Smooth muscle cell (in vitro differentiated cells): ENCODE data around the gene JAKMIP1. TPM values are rescaled to one million over a fixed set of nuclear protein-coding genes. Genes with fewer than 3 reads are reported as not detected.

ENCODE experiments used
- DNase-seq: peaks from one replicate; lab custom pipeline; 2025; ENCODE audit not compliant: unreplicated experiment; lab: John Stamatoyannopoulos, UW
- H2AFZ ChIP-seq: fragments of 200-600 bp; sonication (generic); 2 replicates; pipeline ENCODE4 v1.6.0; 2016; ENCODE audit warnings: antibody characterized with exemption, low read depth, mild to moderate bottlenecking
- H3F3A ChIP-seq: fragments of 200-600 bp; sonication (generic); 2 replicates; pipeline ENCODE4 v1.6.0; 2017; ENCODE audit warnings: antibody characterized with exemption, low read depth
- H3K27ac ChIP-seq: fragments of 200-600 bp; sonication (generic); 2 replicates; pipeline ENCODE4 v1.5.1; 2016; ENCODE audit warnings: low read depth, mild to moderate bottlenecking
- H3K27me3 ChIP-seq: fragments of 200-600 bp; sonication (generic); 2 replicates; pipeline ENCODE4 v1.6.1; 2016; ENCODE audit warnings: low read depth, mild to moderate bottlenecking
- H3K36me3 ChIP-seq: fragments of 200-600 bp; sonication (generic); 2 replicates; pipeline ENCODE4 v1.5.1; 2016; ENCODE audit warnings: low read depth
- H3K4me1 ChIP-seq: fragments of 200-600 bp; sonication (generic); 2 replicates; pipeline ENCODE4 v1.5.1; 2016; ENCODE audit warnings: low read depth
- H3K4me2 ChIP-seq: fragments of 200-600 bp; sonication (generic); 2 replicates; pipeline ENCODE4 v1.6.0; 2016; ENCODE audit warnings: mild to moderate bottlenecking
- H3K4me3 ChIP-seq: fragments of 200-600 bp; sonication (generic); 2 replicates; pipeline ENCODE4 v1.5.1; 2016; ENCODE audit warnings: mild to moderate bottlenecking
- H3K79me2 ChIP-seq: fragments of 200-600 bp; sonication (generic); 2 replicates; pipeline ENCODE4 v1.6.0; 2016; ENCODE audit warnings: low read depth, mild to moderate bottlenecking
- H3K9ac ChIP-seq: fragments of 200-600 bp; sonication (generic); 2 replicates; pipeline ENCODE4 v1.6.0; 2016; ENCODE audit warnings: low read depth
- H3K9me3 ChIP-seq: fragments of 200-600 bp; sonication (generic); replicated peaks from 2 replicates; pipeline ENCODE4 v1.5.1; 2016; ENCODE audit warnings: low read depth
- H4K20me1 ChIP-seq: fragments of 200-600 bp; sonication (generic); 2 replicates; pipeline ENCODE4 v1.6.0; 2016; ENCODE audit warnings: low read depth
- CTCF ChIP-seq: fragments of 200-600 bp; sonication (generic); IDR thresholded peaks from 2 replicates; pipeline ENCODE4 v1.5.1; 2017; ENCODE audit warnings: borderline replicate concordance, mild to moderate bottlenecking, antibody characterized with exemption; ENCODE audit not compliant: insufficient read depth, poor library complexity, severe bottlenecking
- WGBS: methylation state at CpG from one replicate; pipeline ENCODE4 v1.1.7; 2016; ENCODE audit warnings: low lambda C conversion rate; 5-methylcytosine and 5-hydroxymethylcytosine counted together
- polyA plus RNA-seq: library from polyadenylated mRNA; unstranded; fragments of >200 nt; fragmentation: Nextera tagmentation; extraction: Ambion mirVana; gene quantifications from 2 replicates; pipeline ENCODE4 v1.2.1, GENCODE V29; 2016
- total RNA-seq: library from RNA; depleted of rRNA; stranded (reverse); fragments of >200 nt; gene quantifications from 2 replicates; pipeline ENCODE4 v1.2.3, GENCODE V29; 2014

The JAKMIP1 gene
- total and polyA plus RNA-seq, 2 experiments from 2014 or later = 0.64 TPM; not detected in 1

- Histone ChIP-seq H3K9me3 (no peaks in the 10 kb centered on the region), H3K4me1 (no peaks in the 10 kb centered on the region), H3K79me2 (no peaks in the 10 kb centered on the region), H2AFZ (no peak overlapping the region), H3K27me3 (no peaks in the 10 kb centered on the region), H4K20me1 (no peaks in the 10 kb centered on the region), H3K36me3 (no peaks in the 10 kb centered on the region), H3K27ac (no peak overlapping the region), H3K4me3 (no peak overlapping the region), H3K4me2 (no peak overlapping the region), H3F3A (no peaks in the 10 kb centered on the region), H3K9ac (no peak overlapping the region)
- DNase-seq = no peak
- 85% methylated on average over 10 of the region's 10 CpGs for WGBS
- no peak for TF ChIP-seq CTCF
These were observed 172.2 kb downstream of the JAKMIP1 start for GRCh38 chr4:6028168-6028567.

- H3K4me3 ChIP-seq = no peak overlapping the region
These were observed 173.0 kb downstream of the JAKMIP1 start for GRCh38 chr4:6027392-6027791.

GRCh38 chr4:6024313-6024960 lies 175.9 kb downstream of the JAKMIP1 start:
- 88% methylated on average over 20 of the region's 20 CpGs for WGBS
- no peak for DNase-seq

More at GRCh38 chr4:6027392-6027791, 173.0 kb downstream of the JAKMIP1 start:
- no peak for TF ChIP-seq CTCF
- Histone ChIP-seq H3K9me3 (no peaks in the 10 kb centered on the region), H3K36me3 (no peaks in the 10 kb centered on the region), H3K4me2 (no peak overlapping the region), H3K9ac (no peak overlapping the region), H3K27me3 (no peaks in the 10 kb centered on the region), H3K4me1 (no peaks in the 10 kb centered on the region), H3K27ac (no peak overlapping the region), H4K20me1 (no peaks in the 10 kb centered on the region), H3F3A (no peaks in the 10 kb centered on the region), H2AFZ (no peak overlapping the region), H3K79me2 (no peaks in the 10 kb centered on the region)
- WGBS = 89% methylated on average over 9 of the region's 9 CpGs
- DNase-seq = no peak

More at GRCh38 chr4:6024313-6024960, 175.9 kb downstream of the JAKMIP1 start:
- Histone ChIP-seq H3K4me1 (no peaks in the 10 kb centered on the region), H3K36me3 (no peaks in the 10 kb centered on the region), H3K79me2 (no peaks in the 10 kb centered on the region), H3F3A (no peaks in the 10 kb centered on the region), H3K4me3 (no peak overlapping the region), H3K27me3 (no peaks in the 10 kb centered on the region), H2AFZ (no peak overlapping the region), H4K20me1 (no peaks in the 10 kb centered on the region), H3K9ac (no peak overlapping the region), H3K27ac (no peak overlapping the region), H3K4me2 (no peak overlapping the region), H3K9me3 (no peaks in the 10 kb centered on the region)
- no peak for TF ChIP-seq CTCF
